ENCODE measurements around the gene UBE2G1.

UBE2G1 gene

DNA sequence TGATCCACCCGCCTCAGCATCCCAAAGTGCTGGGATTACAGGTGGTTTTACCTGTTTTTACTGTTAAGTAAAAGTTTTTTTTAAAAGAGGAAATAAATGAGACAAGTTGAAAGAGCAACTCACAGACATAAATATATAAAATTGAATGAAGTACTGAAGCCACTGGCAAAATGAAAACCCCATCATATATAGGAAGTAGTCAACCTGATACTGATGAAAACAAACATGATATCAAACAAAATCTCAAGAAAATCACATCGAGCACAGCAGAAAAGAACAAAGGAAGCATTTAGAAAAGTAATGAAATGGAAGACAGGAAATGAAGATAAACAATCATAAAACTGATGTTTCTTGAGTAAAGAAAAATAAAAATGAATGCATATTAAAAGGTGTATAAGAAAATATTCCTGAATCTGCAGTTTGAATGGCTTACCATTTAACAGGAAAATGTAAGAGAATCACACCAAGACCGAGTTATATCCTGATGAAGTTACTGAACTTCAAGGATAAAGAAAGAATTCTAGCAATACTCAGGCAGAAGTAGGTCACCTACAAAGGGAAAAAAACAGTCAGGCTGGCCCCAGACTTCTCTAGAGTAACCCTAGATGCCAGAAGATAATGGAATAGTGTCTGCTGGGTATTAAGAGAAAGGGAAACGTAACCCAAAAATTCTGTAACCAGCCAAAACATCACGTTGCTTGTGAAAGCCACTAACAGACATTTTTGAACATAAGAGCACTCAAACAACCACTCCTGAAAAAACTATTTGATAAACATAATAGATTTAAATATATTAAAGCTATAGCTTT, 31.5 kb downstream of the UBE2G1 start:
- no peak for DNase-seq

DNA sequence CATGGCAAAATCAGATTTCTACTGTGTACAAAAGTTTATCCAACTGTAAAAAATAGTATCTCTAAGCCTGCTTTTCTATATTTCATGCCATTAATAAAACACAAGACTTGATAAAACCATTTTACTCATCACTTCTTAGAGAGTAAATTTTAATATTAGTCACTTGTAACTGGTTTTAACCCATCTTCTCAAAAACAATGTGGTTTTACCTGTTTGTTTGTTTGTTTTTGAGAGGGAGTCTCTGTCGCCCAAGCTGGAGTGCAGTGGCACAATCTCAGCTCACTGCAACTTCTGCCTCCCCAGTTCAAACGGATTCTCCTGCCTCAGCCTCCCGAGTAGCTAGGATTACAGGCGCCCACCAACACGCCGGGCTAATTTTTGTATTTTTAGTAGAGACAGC, 32.1 kb downstream of the UBE2G1 start:
- DNase-seq = no peak

DNA sequence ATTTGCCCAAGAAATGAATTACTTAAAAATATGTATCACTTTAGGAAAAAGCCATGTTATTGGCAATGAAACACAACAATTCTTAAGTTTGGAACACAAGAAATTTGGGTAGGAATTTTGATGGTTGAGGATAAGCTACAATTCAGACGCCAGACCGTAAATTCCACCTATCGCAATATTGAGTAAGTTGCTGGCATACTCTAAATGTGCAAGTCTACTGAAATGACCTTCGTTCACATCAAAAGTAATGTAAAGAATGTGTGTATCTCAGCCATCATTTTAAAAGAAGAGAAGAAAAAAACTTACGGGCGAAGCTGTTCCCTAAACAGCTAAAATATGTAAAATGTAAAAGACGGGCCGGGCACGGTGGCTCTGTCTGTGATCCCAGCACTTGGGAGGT, 33.4 kb downstream of the UBE2G1 start:
- no peak for DNase-seq

DNA sequence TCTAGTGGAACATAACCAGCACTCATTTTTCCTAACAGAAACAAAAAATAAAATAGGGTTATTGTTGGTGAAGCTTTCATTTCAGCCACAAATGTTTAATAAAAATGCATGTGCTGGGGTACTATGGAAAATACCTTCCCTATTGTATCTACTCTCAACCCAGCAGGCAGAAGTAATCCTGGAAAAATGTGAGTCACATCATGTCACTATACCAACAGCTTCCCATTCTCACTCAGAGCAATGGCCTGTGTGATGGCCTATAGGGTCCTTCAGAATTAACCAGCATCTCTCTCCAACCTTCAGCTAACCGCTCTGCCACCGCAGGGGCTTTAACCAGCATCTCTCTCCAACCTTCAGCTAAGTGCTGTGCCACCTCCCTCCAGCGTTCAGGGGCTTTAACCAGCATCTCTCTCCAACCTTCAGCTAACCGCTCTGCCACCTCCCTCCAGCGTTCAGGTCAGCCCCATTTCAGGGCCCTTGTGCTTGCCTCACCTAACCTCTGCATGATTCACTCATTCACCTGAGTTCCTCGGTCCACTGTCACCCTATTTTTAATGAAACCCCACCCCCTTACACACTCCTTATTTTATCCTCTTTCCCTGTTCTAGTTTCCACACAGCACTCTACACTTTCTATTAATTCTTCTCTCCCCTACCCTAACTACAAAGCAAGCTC, 34.0 kb downstream of the UBE2G1 start:
- DNase-seq = no peak

DNA sequence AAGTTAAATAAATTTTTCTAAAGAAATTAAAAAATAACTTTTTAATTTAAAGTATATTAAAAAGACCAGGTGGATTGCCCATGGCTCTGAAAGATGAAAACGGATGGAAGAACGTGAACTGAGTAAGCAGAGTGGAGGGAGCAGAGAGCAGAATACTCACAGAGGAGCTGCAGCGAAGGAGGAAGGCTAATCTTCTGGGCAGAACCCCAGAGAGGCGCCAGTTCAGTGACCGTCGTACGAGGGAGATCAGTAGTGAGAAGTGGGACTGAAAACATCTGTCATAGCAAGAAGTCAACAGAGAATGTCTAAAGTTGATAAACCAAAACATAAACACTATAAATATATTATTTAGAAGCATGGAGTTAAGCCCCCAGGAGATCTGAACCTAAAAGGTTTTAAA, 34.9 kb downstream of the UBE2G1 start:
- DNase-seq = no peak

DNA sequence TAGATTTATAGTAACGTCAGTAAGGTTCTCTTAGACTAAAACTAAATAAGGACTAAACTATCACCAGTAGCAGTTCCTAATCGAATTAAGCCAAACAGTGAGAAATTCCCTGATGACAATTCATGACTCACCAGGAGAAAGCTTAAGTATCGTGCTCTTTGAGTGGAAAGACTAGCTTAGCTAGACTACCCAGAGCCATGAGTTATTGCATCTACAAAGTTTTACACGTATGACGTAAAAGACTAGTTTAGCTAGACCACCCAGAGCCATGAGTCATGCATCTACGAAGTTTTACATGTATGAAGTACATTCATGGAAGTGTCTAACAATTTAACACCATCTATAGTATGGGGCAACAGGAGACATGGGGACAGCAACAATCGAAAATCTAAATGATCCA, 36.6 kb downstream of the UBE2G1 start:
- no peak for DNase-seq

DNA sequence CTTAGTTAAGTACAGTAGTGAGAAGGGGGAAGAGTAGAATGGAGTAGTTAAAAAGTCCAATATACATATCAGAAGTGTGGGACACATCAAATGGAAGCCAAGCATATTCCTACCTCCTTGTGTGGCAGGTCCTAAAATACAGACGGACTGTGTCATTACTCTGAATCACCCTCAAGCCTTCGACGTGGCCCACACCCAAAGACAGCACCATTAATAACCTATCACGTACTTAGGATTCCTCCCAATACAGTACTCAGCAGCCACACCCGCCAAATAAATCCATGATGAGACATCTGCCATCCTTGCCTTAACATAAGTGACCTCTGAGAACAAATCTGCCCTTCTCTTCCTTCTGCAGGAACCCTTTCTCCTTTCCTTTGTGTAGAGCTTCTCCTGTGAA, 38.9 kb downstream of the UBE2G1 start:
- no peak for DNase-seq

DNA sequence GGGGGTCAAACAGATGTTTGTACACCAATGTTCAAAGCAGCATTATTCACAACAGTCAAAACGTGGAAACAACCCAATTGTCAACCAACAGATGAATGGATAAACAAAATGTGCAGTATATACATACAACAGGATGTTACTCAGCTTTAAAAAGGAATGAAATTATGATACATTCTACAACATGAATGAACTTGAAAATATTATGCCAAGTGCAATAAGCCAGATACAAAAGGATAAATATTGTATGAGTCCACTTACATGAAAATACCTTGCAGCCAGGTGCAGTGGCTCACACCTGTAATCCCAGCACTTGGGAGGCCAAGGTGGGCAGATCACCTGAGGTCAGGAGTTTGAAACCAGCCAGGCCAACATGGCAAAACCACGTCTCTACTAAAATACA, 39.9 kb downstream of the UBE2G1 start:
- DNase-seq = no peak

DNA sequence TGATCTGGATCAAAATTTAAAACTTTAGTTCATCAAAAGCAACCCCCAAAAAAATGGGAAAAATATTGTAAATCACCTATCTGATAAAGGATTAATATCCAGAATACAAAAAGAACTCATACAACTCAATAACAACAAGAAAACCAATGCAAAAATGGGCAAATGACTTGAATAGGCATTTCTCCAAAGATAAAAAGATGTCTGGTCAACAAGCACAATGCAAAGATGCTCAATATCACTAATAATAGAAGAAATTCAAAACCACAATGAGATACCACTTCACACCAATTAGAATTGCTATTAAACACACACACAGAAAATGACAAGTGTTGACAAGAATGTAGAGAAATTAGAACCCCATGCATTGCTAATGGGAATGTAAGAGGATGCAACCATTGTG, 40.4 kb downstream of the UBE2G1 start:
- no peak for DNase-seq

DNA sequence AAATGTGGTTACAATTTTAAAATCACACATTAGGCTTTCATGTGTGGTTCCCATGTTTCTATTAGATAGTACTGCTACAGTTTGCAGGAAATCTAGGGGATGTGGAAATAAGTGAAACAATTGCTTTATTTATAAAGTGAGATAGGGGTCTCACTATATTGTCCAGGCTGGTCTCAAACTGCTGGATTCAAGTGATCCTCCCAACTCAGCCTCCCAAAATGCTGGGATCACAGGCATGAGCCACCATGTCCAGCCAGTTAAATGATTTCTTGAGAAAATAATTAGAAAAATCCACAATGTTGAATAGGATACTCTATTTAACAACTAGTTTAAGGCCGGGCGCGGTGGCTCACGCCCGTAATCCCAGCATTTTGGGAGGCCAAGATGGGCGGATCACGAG, 42.0 kb downstream of the UBE2G1 start:
- no peak for DNase-seq

DNA sequence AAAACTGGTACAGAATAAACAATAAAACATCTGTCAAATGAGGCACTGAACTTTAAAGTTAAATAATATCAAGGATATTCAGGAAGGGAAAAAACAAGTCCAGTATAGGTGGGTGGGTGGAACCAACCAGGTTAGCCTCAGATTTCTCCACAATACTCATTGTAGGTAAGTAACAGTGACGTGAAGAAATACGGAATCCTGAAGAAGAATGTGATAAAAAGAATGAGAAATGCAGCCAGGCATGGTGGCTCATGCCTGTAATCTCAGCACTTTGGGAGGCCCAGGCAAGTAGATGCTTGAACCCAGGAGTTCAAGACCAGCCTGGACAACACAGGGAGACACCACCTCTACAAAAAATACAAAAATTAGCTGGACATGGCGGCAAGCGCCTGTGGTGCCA, 47.3 kb downstream of the UBE2G1 start:
- no peak for DNase-seq

DNA sequence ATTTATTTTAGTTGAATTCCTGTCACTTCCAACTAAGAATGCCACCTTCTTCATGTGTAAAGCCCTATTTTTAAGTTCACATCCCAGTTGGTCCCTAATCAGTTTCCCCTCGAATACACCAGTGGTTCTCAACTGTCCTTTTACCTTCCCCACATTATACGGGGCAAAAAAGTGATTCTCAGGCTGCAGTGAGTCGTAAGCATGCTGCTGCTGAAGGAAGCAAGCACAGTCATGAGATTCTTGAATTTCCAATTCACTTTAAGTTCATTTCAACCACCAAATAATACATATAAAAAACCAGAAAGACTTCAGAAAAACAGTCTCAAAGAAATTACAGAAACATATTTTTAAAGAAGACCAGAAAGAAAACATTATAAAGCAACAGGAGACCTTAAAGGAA, 47.9 kb downstream of the UBE2G1 start:
- no peak for DNase-seq

DNA sequence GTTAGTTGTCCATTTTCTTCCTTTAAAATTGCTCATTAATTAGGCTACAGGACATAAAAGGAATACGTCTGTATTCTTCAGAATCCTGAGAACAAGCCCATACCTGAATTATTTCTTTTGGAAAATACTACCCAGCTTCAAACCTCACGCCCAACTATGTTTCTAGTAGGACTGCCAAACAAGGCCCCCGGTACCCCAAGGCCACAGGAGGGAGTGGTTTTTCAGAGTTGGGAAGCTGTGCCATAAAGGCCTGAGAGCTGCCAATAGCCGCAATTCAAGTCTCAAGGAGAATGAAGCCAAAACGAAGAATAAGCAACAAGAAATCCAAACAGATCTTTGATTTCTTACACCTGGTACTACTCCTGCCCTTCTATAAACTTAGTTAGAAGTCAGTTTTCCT, 48.3 kb downstream of the UBE2G1 start:
- DNase-seq = no peak

DNA sequence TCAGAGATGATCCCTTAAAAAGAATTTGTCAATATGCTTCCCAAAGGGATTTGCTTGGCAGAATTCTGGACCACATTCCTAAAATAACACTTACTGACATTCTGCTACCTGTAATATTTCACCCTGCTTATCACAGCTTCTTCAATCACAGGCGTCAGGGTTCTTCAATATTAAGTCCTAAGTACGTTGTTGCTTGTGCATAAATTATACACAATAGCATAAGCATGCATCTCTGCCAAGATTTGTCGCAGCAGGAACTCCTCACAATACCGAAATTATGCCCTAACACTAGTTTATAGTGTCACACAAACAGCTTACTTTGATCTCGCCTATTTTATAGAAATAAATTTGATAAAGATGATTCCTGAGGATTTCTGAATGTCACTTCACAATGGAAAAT, 48.9 kb downstream of the UBE2G1 start:
- DNase-seq = no peak

DNA sequence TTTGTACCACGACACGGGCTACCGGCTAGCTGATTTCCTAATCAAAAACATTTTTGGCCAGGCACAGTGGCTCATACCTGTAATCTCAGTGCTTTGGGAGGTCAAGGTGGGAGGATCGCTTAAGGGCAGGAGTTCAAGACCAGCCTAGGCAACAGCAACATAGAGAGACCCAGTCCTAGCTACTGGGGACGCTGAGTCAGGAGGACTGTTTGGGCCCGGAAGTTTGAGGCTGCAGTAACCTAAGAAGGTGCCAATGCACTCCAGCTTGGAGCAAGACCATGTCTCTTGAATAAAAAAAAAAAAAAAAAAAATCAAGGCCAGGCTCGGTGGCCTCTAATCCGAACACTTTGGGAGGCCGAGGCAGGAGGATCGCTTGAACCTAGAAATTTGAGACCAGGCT, 49.8 kb downstream of the UBE2G1 start:
- no peak for DNase-seq

DNA sequence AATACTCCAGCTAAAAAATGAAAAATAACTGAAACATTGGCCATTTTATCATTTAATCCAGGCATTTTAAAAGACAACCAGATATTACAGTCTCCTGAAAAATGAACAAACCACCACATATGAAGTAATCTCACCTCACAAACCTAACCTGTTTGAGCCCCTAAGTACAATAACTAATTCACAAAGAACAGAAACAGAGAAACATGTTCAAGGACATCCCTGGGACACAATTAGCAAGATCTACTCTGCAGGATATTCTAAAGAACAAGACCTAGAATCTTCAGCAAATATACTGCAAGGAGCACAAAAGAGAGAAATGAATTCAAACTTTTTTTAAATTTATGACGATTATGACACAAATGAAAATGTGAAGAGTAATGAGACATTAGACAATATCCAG, 51.9 kb downstream of the UBE2G1 start:
- no peak for DNase-seq

DNA sequence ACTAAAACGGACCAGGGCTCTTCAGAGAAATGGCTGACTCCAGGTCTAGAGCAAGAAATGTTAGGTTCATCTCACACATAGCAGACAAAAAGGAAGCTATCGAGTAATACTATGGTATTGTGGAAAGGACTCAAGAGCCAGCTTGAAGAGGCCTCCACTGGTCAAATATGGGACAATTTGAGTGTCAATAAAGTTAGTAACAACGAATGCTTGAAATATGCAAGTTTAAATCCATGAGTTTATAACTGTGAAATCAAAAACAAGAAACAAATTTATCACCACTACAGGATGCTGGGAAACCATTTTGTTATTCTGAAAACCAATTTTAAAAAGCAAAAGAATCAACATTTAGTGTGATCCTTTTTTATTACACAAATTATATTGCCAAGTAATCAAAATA, 52.3 kb downstream of the UBE2G1 start:
- no peak for DNase-seq

DNA sequence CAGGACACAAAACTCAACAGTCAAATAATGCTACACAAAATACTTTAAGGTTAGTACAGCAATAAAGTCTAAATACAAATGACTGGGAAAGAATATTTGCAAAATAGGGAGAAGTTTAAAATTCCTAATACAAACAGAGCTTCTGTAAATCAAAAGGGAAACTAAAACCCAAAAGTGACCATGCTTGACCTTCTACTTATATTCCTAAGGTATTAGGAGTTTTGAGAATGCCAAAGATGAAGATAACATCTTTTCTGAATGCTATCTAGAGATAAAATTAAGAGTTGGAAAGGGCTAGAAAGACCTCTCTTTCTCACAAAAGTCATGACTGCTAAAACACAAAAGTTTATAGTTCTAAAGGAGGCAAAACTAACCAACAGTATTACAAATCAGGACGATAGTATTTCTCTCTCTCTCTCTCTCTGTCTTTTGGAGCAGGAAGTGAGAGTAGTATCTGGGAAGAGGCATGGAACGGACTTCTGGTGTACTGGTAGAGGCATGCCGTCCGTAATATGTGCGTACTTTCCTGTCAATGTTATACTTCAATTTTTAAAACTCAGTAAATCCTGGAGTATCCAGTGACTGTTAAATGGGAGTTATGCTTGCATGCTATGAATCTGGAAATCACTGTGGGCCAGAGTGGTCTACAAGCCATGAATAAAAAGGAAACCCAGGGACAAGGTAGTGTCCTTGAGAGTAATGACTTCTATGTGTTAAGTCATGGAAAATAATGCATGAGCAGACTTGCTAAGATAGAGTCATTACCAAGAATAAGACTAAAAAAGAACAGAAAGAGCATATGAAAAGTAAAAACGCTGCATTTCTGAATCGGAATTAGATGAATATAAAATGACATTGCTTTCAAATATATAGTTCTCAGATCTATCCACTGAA, 53.0 kb downstream of the UBE2G1 start:
- DNase-seq = no peak

DNA sequence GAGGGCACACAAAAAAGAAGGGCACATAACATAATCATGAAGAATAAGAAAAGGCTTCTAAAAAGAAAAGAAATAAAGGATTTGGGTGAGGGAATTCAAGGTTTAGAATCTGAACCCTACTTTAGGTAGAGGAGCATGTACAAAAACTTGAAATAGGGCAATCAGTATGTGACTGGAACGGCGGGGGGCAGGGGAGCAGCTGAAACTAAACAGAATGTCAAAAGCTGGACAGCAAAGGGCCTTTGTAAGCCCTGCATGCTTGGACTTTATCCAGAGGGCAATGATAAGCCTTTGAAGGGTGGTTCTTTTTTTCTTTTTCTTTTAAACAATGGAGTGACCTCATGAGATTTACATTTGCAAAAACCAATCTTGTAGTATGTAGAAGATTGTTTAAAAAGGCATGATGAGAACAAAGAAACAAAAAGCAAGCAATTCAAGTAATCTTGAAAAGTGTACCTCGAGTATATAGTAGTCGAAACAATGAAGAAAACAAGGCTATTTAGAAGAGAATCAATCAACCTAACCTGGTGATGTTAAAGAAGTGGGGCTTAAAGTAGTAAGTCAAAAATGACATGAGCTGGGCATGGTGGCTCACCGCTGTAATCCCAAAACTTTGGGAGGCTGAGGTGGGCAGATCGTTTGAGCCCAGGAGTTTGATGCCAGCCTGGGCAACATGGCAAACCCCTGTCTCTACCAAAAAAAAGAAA, 56.0 kb downstream of the UBE2G1 start:
- no peak for DNase-seq

DNA sequence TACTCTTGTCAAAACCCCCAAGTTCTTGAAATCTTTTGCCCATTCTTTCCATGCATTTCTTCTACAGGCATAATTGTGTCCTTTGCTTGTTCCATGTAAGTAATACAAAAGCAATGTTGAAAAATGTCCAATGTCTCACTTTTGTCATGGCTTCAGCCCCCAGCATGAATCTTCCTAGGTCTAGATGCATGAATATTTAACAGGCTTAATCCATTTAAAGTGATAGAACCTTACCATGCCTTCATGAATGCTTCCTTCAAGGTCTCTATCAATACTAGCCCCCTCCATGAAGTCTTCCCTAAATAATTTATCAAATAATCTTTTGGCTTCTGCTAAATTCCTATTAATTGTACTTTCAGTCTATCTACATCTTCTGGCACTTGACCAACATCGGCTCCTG, 56.6 kb downstream of the UBE2G1 start:
- DNase-seq = no peak

DNA sequence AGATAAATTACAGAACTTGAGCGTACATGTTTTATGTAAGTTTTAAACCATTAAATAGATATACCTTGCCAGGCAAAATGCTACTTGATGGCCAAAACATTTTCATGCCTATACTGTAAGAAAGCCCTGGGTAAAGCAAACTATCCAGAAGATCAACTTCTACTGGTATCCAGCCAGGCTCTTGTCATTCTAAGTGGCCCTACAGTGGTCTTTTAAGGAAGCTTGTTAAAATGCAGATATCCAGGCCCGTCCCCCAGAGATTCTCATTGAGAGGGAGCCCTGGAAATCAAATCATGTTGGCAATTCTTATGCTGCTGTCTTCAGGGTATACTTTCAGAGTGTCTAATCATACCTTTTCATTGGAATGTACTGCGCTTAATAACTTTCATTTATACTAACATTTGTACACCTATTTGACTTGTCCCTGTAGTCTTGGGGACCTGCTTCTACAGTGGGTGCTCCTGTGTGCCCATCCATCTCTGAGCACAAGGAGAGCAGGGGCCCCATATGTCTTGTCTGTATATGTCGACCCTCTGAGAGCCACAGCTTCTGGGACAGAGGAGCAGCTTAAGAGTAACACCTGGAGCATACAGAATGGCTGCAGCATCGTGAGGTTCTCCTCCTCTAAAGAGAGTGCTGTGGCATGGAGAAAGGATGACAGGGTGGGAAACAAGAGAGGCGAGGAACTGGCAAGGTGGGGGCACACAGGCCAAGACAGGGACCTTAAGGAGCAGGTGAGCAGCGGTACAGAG, 59.1 kb downstream of the UBE2G1 start:
- DNase-seq = no peak

DNA sequence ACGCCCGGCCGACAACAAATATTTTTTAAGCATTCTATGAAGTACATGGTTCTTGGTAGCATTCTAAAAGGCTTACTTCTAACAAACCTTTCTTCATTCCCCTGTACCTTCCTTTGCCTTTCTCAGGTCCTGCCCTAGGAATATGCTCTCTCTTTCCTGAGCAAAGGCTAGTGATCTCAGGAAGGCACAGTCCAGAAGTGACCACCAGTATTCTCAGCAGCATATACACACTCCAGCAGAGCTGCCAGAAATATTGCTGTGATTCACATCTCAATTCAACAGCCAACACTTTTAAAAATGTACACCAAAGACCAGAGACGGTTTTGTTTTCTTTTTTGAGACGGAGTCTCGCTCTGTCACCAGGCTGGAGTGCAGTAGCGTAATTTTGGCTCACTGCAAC, 61.3 kb downstream of the UBE2G1 start:
- DNase-seq = no peak

Data from right kidney (tissue), 1 donor.